MCF 10A (cell line): Measurements from ENCODE around the gene SOS1. TPM values are rescaled to one million over a fixed set of nuclear protein-coding genes. Genes with fewer than 3 reads are reported as not detected.

Source experiments
- BruUV-seq: library from RNA; stranded (reverse); fragments of 400-500 nt; replicated peaks from 2 replicates; lab custom pipeline; 2021; lab: Mats Ljungman, UMichigan
- CTCF ChIA-PET: fragments of 300-600 bp; sonication (Branson Sonifier 250); formaldehyde crosslinking; extraction: SDS; loops from one replicate; lab custom pipeline; 2021; ENCODE audit warnings: antibody characterized with exemption, inconsistent platforms; lab: Yijun Ruan, JAX
- POLR2A ChIA-PET: fragments of 300-600, 350-650 bp; sonication (Branson Sonifier 250); formaldehyde crosslinking; extraction: SDS; loops from one replicate; lab custom pipeline; 2020; ENCODE audit warnings: antibody characterized with exemption, inconsistent platforms; lab: Yijun Ruan, JAX
- DNase-seq: peaks from one replicate; pipeline ENCODE4 v3.0.0-alpha.2; 2018; ENCODE audit not compliant: unreplicated experiment
- H3K27ac Mint-ChIP-seq: one replicate; pipeline ENCODE4 v1.8.0; 2022; ENCODE audit warnings: mild to moderate bottlenecking, low read depth, mixed read lengths; ENCODE audit not compliant: unreplicated experiment
- H3K27me3 Mint-ChIP-seq: one replicate; pipeline ENCODE4 v1.8.0; 2022; ENCODE audit warnings: mixed read lengths; ENCODE audit not compliant: insufficient read depth, unreplicated experiment
- H3K36me3 Mint-ChIP-seq: one replicate; pipeline ENCODE4 v1.8.0; 2022; ENCODE audit warnings: mild to moderate bottlenecking, moderate library complexity, mixed read lengths; ENCODE audit not compliant: insufficient read depth, unreplicated experiment
- H3K4me1 Mint-ChIP-seq: one replicate; pipeline ENCODE4 v1.8.0; 2022; ENCODE audit warnings: mixed read lengths; ENCODE audit not compliant: insufficient read depth, unreplicated experiment
- H3K4me3 Mint-ChIP-seq: one replicate; pipeline ENCODE4 v1.8.0; 2022; ENCODE audit warnings: mild to moderate bottlenecking, moderate library complexity, mixed read lengths; ENCODE audit not compliant: unreplicated experiment
- H3K9me3 Mint-ChIP-seq: one replicate; pipeline ENCODE4 v1.8.0; 2022; ENCODE audit warnings: mixed read lengths; ENCODE audit not compliant: unreplicated experiment
- CTCF ChIP-seq: fragments of 200-600 bp; IDR thresholded peaks from one replicate; pipeline ENCODE4 v1.8.0; 2022; ENCODE audit warnings: antibody characterized with exemption, mild to moderate bottlenecking; ENCODE audit not compliant: unreplicated experiment
- intact Hi-C: fragments of 100-400 bp; cut with micrococcal nuclease; formaldehyde crosslinking; loops from 2 replicates; pipeline ENCODE4 v1.14.1; 2022
- total RNA-seq: library from RNA; stranded (reverse); gene quantifications from 2 replicates; pipeline ENCODE4 v1.2.3, GENCODE V29; 2022

SOS1 gene
- total RNA-seq, 1 experiment from 2014 or later, result 18.5 TPM

- Mint-ChIP-seq H3K4me3 (no peak overlapping the region), H3K4me1 (no peaks in the 10 kb centered on the region), H3K27me3 (no peaks in the 10 kb centered on the region), H3K27ac (no peak overlapping the region), H3K36me3 (no peaks in the 10 kb centered on the region), H3K9me3 (no peaks in the 10 kb centered on the region)
- intact Hi-C loops, result no loop called here
- BruUV-seq, result no TSS peak
- no peak for DNase-seq
- POLR2A ChIA-PET, result no interaction called here
- CTCF ChIA-PET, result interaction anchor here (1.8 kb wide), 1 partner anchor 13 kb away, joined by 5 read pairs; no protein-coding TSS in a partner anchor
- no peak for TF ChIP-seq CTCF
Observed at GRCh38 chr2:38960609-38961320, 160.1 kb downstream of the SOS1 start.

- intact Hi-C loops, result no loop called here
- TF ChIP-seq CTCF, result no peak
- BruUV-seq, result no TSS peak
Observed at GRCh38 chr2:38959938-38960608, 160.8 kb downstream of the SOS1 start.

GRCh38 chr2:38959466-38959865 is 161.4 kb downstream of the SOS1 start:
- no peak overlapping the region for H3K27ac Mint-ChIP-seq
- CTCF ChIA-PET, result interaction anchor here (1.4 kb wide), 2 partner anchors 12 to 377 kb away, joined by 3 to 7 read pairs; no protein-coding TSS in a partner anchor
- H3K4me1 Mint-ChIP-seq, result no peaks in the 10 kb centered on the region
- no peaks in the 10 kb centered on the region for H3K36me3 Mint-ChIP-seq
- TF ChIP-seq CTCF, result no peak
- DNase-seq, result no peak
- POLR2A ChIA-PET, result no interaction called here
- no peak overlapping the region for H3K4me3 Mint-ChIP-seq
- no peaks in the 10 kb centered on the region for H3K9me3 Mint-ChIP-seq
- H3K27me3 Mint-ChIP-seq, result no peaks in the 10 kb centered on the region
- intact Hi-C loops, result no loop called here
- no TSS peak for BruUV-seq

More at GRCh38 chr2:38959938-38960608, 160.8 kb downstream of the SOS1 start:
- Mint-ChIP-seq H3K36me3 (no peaks in the 10 kb centered on the region), H3K4me1 (no peaks in the 10 kb centered on the region), H3K9me3 (no peaks in the 10 kb centered on the region), H3K4me3 (no peak overlapping the region), H3K27me3 (no peaks in the 10 kb centered on the region), H3K27ac (no peak overlapping the region)
- CTCF ChIA-PET, result interaction anchor here (1.4 kb wide), 2 partner anchors 13 to 378 kb away, joined by 3 to 7 read pairs; no protein-coding TSS in a partner anchor
- no peak for DNase-seq
- POLR2A ChIA-PET, result no interaction called here

GRCh38 chr2:38957972-38958371 is 162.9 kb downstream of the SOS1 start:
- intact Hi-C loops, result no loop called here
- POLR2A ChIA-PET, result no interaction called here
- CTCF ChIA-PET, result interaction anchor here (1.1 to 1.8 kb wide), 2 partner anchors 10 to 62 kb away, joined by 5 to 13 read pairs; no protein-coding TSS in a partner anchor

More at GRCh38 chr2:38957972-38958371, 162.9 kb downstream of the SOS1 start:
- no TSS peak for BruUV-seq
- no peaks in the 10 kb centered on the region for H3K4me1 Mint-ChIP-seq
- H3K9me3 Mint-ChIP-seq, result no peaks in the 10 kb centered on the region
- H3K36me3 Mint-ChIP-seq, result no peaks in the 10 kb centered on the region
- no peak for TF ChIP-seq CTCF
- H3K27me3 Mint-ChIP-seq, result no peaks in the 10 kb centered on the region
- H3K4me3 Mint-ChIP-seq, result no peak overlapping the region
- DNase-seq, result no peak
- H3K27ac Mint-ChIP-seq, result no peak overlapping the region
